K562 (cell line): ENCODE results near the gene SYCP3. TPM values are rescaled to one million over a fixed set of nuclear protein-coding genes. Genes with fewer than 3 reads are reported as not detected.

Experiments
- AFF4 ChIP-seq: sonication (generic); formaldehyde crosslinking; IDR thresholded peaks from 2 replicates; pipeline ENCODE4 v1.8.0; 2023; ENCODE audit warnings: mild to moderate bottlenecking, missing genetic modification reagents
- DLX4 ChIP-seq: fragments of 250-450 bp; sonication (Bioruptor Pico); IDR thresholded peaks from 2 replicates; pipeline ENCODE4 v1.6.1; 2021; ENCODE audit warnings: mild to moderate bottlenecking
- ETS1 ChIP-seq: conservative IDR thresholded peaks from 2 replicates; pipeline ENCODE4 v1.6.1; 2011; ENCODE audit warnings: low read depth, mild to moderate bottlenecking, low read length; ENCODE audit not compliant: control insufficient read depth
- HEY1 ChIP-seq: fragments of 250-450 bp; sonication (Bioruptor Pico); IDR thresholded peaks from 2 replicates; pipeline ENCODE4 v1.5.0; 2020; ENCODE audit warnings: mild to moderate bottlenecking, moderate library complexity, borderline replicate concordance
- KDM1A ChIP-seq, 2 experiments: fragments of 450-650 bp; IDR thresholded peaks; 2 replicates each; pipeline ENCODE4 v1.6.1; 2016; ENCODE audit warnings: mild to moderate bottlenecking in 2 of 2
- MYC ChIP-seq, 2 experiments: fragments of 250-450 bp in 1 of 2; sonication (Bioruptor Pico) in 1 of 2; IDR thresholded peaks; 2 replicates each; pipeline versions ENCODE4 v1.5.1 to v1.6.1; 2012 to 2021; ENCODE audit warnings: low read depth in 2 of 2, borderline replicate concordance in 1 of 2, improper control_type of control experiment in 1 of 2, low read length in 1 of 2, mild to moderate bottlenecking in 1 of 2, moderate library complexity in 1 of 2
- NCOR1 ChIP-seq: fragments of 450-650 bp; IDR thresholded peaks from 2 replicates; pipeline ENCODE4 v1.6.1; 2016; ENCODE audit warnings: mild to moderate bottlenecking, moderate library complexity
- PHF21A ChIP-seq: fragments of 450-650 bp; IDR thresholded peaks from 2 replicates; pipeline ENCODE4 v1.6.1; 2017; ENCODE audit warnings: low read depth, borderline replicate concordance
- RERE ChIP-seq: sonication (generic); formaldehyde crosslinking; IDR thresholded peaks from 2 replicates; pipeline ENCODE4 v1.8.0; 2023; ENCODE audit warnings: missing genetic modification reagents, mild to moderate bottlenecking, borderline replicate concordance
- SIRT6 ChIP-seq: IDR thresholded peaks from one replicate; pipeline ENCODE4 v1.6.1; 2012; ENCODE audit warnings: low read depth, mild to moderate bottlenecking, control low read depth, inconsistent platforms, low read length, moderate library complexity
- SOX6 ChIP-seq: fragments of 450-650 bp; IDR thresholded peaks from 2 replicates; pipeline ENCODE4 v1.6.1; 2014; ENCODE audit warnings: mild to moderate bottlenecking
- WHSC1 ChIP-seq: IDR thresholded peaks from one replicate; pipeline ENCODE4 v1.6.1; 2012; ENCODE audit warnings: low read length, control low read depth, inconsistent platforms
- ZNF655 ChIP-seq: fragments of 250-450 bp; sonication (Bioruptor Pico); IDR thresholded peaks from 2 replicates; pipeline ENCODE4 v1.5.0; 2021
- polyA plus RNA-seq, 8 experiments: library from polyadenylated mRNA; depleted of rRNA in 4 of 8; stranded (reverse) in 5 of 8; unstranded in 3 of 8; fragments of >200 nt; fragmentation: Nextera tagmentation in 2 of 8; fragmentation: Illumina TruSeq in 1 of 8; extraction: Ambion mirVana in 2 of 8; extraction: Trizol in 1 of 8; gene quantifications; 2 replicates each; pipeline versions ENCODE4 v1.2.1 to v1.2.3, GENCODE V29; 2011 to 2014; ENCODE audit warnings: inconsistent platforms in 1 of 8, missing spikeins in 1 of 8
- total RNA-seq, 7 experiments: library from RNA; depleted of rRNA in 6 of 7; stranded (reverse); fragments of >200 nt in 6 of 7; fragmentation: Illumina TruSeq in 2 of 7; extraction: Trizol in 2 of 7; gene quantifications; 2 replicates each; pipeline versions ENCODE4 v1.2.1 to v1.2.3, GENCODE V29; 2011 to 2021; ENCODE audit warnings: low replicate concordance in 1 of 7

The SYCP3 gene
- total and polyA plus RNA-seq, 9 of the 15 experiments (the other 6 are each of a cell fraction or from before 2014, with no cell fraction given) = 0.11 to 0.25 (median 0.22) TPM; not detected in 4

- TF ChIP-seq HEY1 (CRISPR knock-in tag) (no peak), NCOR1 (no peak), PHF21A (no peak), SIRT6 (no peak), AFF4 (CRISPR knock-in tag) (0 out of 2 replicates have a peak, but pooled peaks have one; percentile 18), RERE (CRISPR knock-in tag) (no peak), MYC (IDR thresholded peaks at IDR 0.05; ENCODE audit: low read depth, low read length) (no peak; the same call in 1 of the 2 replicates), MYC (CRISPR knock-in tag; IDR thresholded peaks at IDR 0.05; ENCODE audit: borderline replicate concordance, low read depth) (0 out of 2 replicates have a peak, but pooled peaks have one; percentile 33), WHSC1 (no peak), KDM1A (IDR thresholded peaks at IDR 0.05) (0 out of 4 replicates have a peak, but pooled peaks of 1 of the 2 experiments have one; percentile 13), DLX4 (CRISPR knock-in tag) (no peak), SOX6 (no peak), ZNF655 (CRISPR knock-in tag) (no peak), ETS1 (no peak)
Observed at GRCh38 chr12:101697930-101698799, 41.1 kb downstream of the SYCP3 start (continued).
